Measurements from ENCODE around the gene FXYD5. TPM values are rescaled to one million over a fixed set of nuclear protein-coding genes. Genes with fewer than 3 reads are reported as not detected.
A peak's percentile ranks its signal among the peaks of the same experiment; 100 is the strongest.

Gene FXYD5
- total RNA-seq, 1 donor from 2014 or later = 81.0 TPM

- Mint-ChIP-seq H3K9me3 (ENCODE audit: unreplicated experiment) (no peaks in the 10 kb centered on the region), H3K27ac (ENCODE audit: unreplicated experiment) (no peak within 1 kb of the TSS), H3K4me1 (ENCODE audit: unreplicated experiment) (peaks cover 41% of the 10 kb centered on the region), H3K36me3 (ENCODE audit: unreplicated experiment) (no peaks in the 10 kb centered on the region), H3K4me3 (ENCODE audit: unreplicated experiment) (no peak within 1 kb of the TSS), H3K27me3 (ENCODE audit: unreplicated experiment) (peaks cover 21% of the 10 kb centered on the region)
- no peak for DNase-seq (ENCODE audit: extremely low spot score, unreplicated experiment)
- peak; percentile 38 for TF ChIP-seq CTCF (IDR thresholded peaks at IDR 0.05)
Measured at GRCh38 chr19:35143231-35143715, 11.3 kb upstream of the FXYD5 start, which contains the start of gene FXYD7. Gene FXYD7, plus strand, starts transcription at chr19:35143255. Its CDS starts 79 bp downstream, at chr19:35143334.

GRCh38 chr19:35143818-35144217 lies 10.7 kb upstream of the FXYD5 start:
- no peak overlapping the region for H3K27ac Mint-ChIP-seq (ENCODE audit: unreplicated experiment)
- TF ChIP-seq CTCF (IDR thresholded peaks at IDR 0.05) = no peak
- no peak for DNase-seq (ENCODE audit: extremely low spot score, unreplicated experiment)
- H3K4me3 Mint-ChIP-seq (ENCODE audit: unreplicated experiment) = no peak overlapping the region
- H3K9me3 Mint-ChIP-seq (ENCODE audit: unreplicated experiment) = no peaks in the 10 kb centered on the region
- peaks cover 40% of the 10 kb centered on the region for H3K4me1 Mint-ChIP-seq (ENCODE audit: unreplicated experiment)
- no peaks in the 10 kb centered on the region for H3K36me3 Mint-ChIP-seq (ENCODE audit: unreplicated experiment)
- peaks cover 21% of the 10 kb centered on the region for H3K27me3 Mint-ChIP-seq (ENCODE audit: unreplicated experiment)

GRCh38 chr19:35144259-35144599 lies 10.3 kb upstream of the FXYD5 start:
- no peak overlapping the region for H3K4me3 Mint-ChIP-seq (ENCODE audit: unreplicated experiment)
- peaks cover 39% of the 10 kb centered on the region for H3K4me1 Mint-ChIP-seq (ENCODE audit: unreplicated experiment)
- no peak for DNase-seq (ENCODE audit: extremely low spot score, unreplicated experiment)
- H3K27me3 Mint-ChIP-seq (ENCODE audit: unreplicated experiment) = peaks cover 21% of the 10 kb centered on the region
- H3K27ac Mint-ChIP-seq (ENCODE audit: unreplicated experiment) = no peak overlapping the region
- H3K36me3 Mint-ChIP-seq (ENCODE audit: unreplicated experiment) = no peaks in the 10 kb centered on the region
- no peak for TF ChIP-seq CTCF (IDR thresholded peaks at IDR 0.05)
- no peaks in the 10 kb centered on the region for H3K9me3 Mint-ChIP-seq (ENCODE audit: unreplicated experiment)

GRCh38 chr19:35144600-35145436 lies 9.7 kb upstream of the FXYD5 start:
- no peaks in the 10 kb centered on the region for H3K36me3 Mint-ChIP-seq (ENCODE audit: unreplicated experiment)

More at GRCh38 chr19:35144600-35145436, 9.7 kb upstream of the FXYD5 start:
- Mint-ChIP-seq H3K4me3 (ENCODE audit: unreplicated experiment) (no peak overlapping the region), H3K4me1 (ENCODE audit: unreplicated experiment) (peaks cover 39% of the 10 kb centered on the region), H3K27ac (ENCODE audit: unreplicated experiment) (no peak overlapping the region), H3K27me3 (ENCODE audit: unreplicated experiment) (peaks cover 21% of the 10 kb centered on the region), H3K9me3 (ENCODE audit: unreplicated experiment) (no peaks in the 10 kb centered on the region)
- TF ChIP-seq CTCF (IDR thresholded peaks at IDR 0.05) = no peak
- DNase-seq (ENCODE audit: extremely low spot score, unreplicated experiment) = no peak

Data from osteocyte (in vitro differentiated cells).